HepG2 (cell line): ENCODE measurements around the gene CADPS. TPM values are rescaled to one million over a fixed set of nuclear protein-coding genes. Genes with fewer than 3 reads are reported as not detected.
A peak's percentile ranks its signal among the peaks of the same experiment; 100 is the strongest.

Experiments
- ATAC-seq: fragments of 200-7000 bp; cut with Tn5 transposase; 3 replicates; pipeline ENCODE4 v1.9.1; 2020; ENCODE audit warnings: mild to moderate bottlenecking, moderate library complexity
- BruUV-seq: library from RNA; stranded (reverse); fragments of 400-500 nt; replicated peaks from 2 replicates; lab custom pipeline; 2021; lab: Mats Ljungman, UMichigan
- CTCF ChIA-PET: fragments of 300-600 bp; formaldehyde crosslinking; extraction: SDS; loops from one replicate; lab custom pipeline; 2021; ENCODE audit warnings: low total read pairs, inconsistent platforms, low intra/inter-chr PET ratio; lab: Yijun Ruan, JAX
- POLR2A ChIA-PET: fragments of 350-600 bp; sonication (Branson Sonifier 250); formaldehyde crosslinking; loops from one replicate; lab custom pipeline; 2020; ENCODE audit warnings: antibody characterized with exemption, inconsistent platforms; lab: Yijun Ruan, JAX
- DNase-seq: peaks from one replicate; pipeline ENCODE4 v3.0.0-alpha.2; 2015; ENCODE audit warnings: low spot score
- FAIRE-seq: peaks from 3 replicates; lab custom pipeline; 2011; peaks lifted over from hg19 to GRCh38; lab: Jason Lieb, UNC
- H2AFZ ChIP-seq: one replicate; pipeline ENCODE4 v1.6.1; 2011; ENCODE audit warnings: low read length, inconsistent platforms
- H3K27ac ChIP-seq: fragments of 300-600 bp; 3 replicates; pipeline ENCODE4 v1.8.0; 2011; ENCODE audit warnings: mixed run types, mild to moderate bottlenecking, mixed read lengths, low read length, inconsistent platforms; ENCODE audit not compliant: insufficient read depth; ENCODE audit errors: extremely low read length
- H3K27me3 ChIP-seq, 2 experiments: fragments of 200-600 bp in 1 of 2; 2 replicates in 1 of 2; 3 replicates in 1 of 2; pipeline versions ENCODE4 v1.6.0 to v1.8.0; 2011; ENCODE audit warnings: low read length in 2 of 2, mild to moderate bottlenecking in 2 of 2, moderate library complexity in 2 of 2, inconsistent platforms in 1 of 2; ENCODE audit not compliant: insufficient read depth in 2 of 2, control insufficient read depth in 1 of 2
- H3K36me3 ChIP-seq, 2 experiments: fragments of 200-600 bp in 1 of 2; replicated peaks in 1 of 2; 2 replicates in 1 of 2; 3 replicates in 1 of 2; pipeline versions ENCODE4 v1.5.1 to v1.8.0; 2011; ENCODE audit warnings: low read length in 2 of 2, inconsistent platforms in 1 of 2; ENCODE audit not compliant: insufficient read depth in 2 of 2, control insufficient read depth in 1 of 2
- H3K4me1 ChIP-seq: 2 replicates; pipeline ENCODE4 v1.5.1; 2012; ENCODE audit warnings: low read length, inconsistent platforms; ENCODE audit not compliant: insufficient read depth
- H3K4me2 ChIP-seq: 2 replicates; pipeline ENCODE4 v1.6.0; 2011; ENCODE audit warnings: low read depth, low read length, inconsistent platforms
- H3K4me3 ChIP-seq, 3 experiments: fragments of 200-600 bp in 1 of 3; sonication (generic), shearing (Covaris generic) in 1 of 3; replicated peaks in 1 of 3; 2 replicates each; pipeline ENCODE4 v1.5.1; 2011 to 2016; ENCODE audit warnings: low read length in 3 of 3, inconsistent platforms in 2 of 3, low read depth in 2 of 3, mild to moderate bottlenecking in 2 of 3, control low read depth in 1 of 3, mixed read lengths in 1 of 3; ENCODE audit not compliant: insufficient read depth in 1 of 3
- H3K79me2 ChIP-seq: one replicate; pipeline ENCODE4 v1.6.1; 2011; ENCODE audit warnings: low read length, inconsistent platforms; ENCODE audit not compliant: insufficient read depth
- H3K9ac ChIP-seq: 2 replicates; pipeline ENCODE4 v1.6.0; 2011; ENCODE audit warnings: mild to moderate bottlenecking, low read depth, low read length, inconsistent platforms; ENCODE audit not compliant: insufficient read depth
- H3K9me3 ChIP-seq: 2 replicates; pipeline ENCODE4 v1.5.1; 2012; ENCODE audit warnings: mild to moderate bottlenecking, low read length
- H4K20me1 ChIP-seq: 2 replicates; pipeline ENCODE4 v1.6.0; 2011; ENCODE audit warnings: inconsistent platforms, mild to moderate bottlenecking, low read length, moderate library complexity; ENCODE audit not compliant: insufficient read depth
- CENPBD1 ChIP-seq: sonication (generic); formaldehyde crosslinking; IDR thresholded peaks from 2 replicates; pipeline ENCODE4 v1.8.0; 2022; ENCODE audit warnings: missing genetic modification reagents, low read depth, mild to moderate bottlenecking, borderline replicate concordance
- GATAD2A ChIP-seq: IDR thresholded peaks from 2 replicates; pipeline ENCODE4 v1.6.1; 2016
- GTF2F1 ChIP-seq: fragments of 150-350 bp; IDR thresholded peaks from 2 replicates; pipeline ENCODE4 v1.6.1; 2014; ENCODE audit warnings: low read length
- MIER2 ChIP-seq: IDR thresholded peaks from 2 replicates; pipeline ENCODE4 v1.6.1; 2016; ENCODE audit warnings: missing biosample characterization, missing genetic modification reagents
- NR2F1 ChIP-seq, 2 experiments: fragments of 450-650 bp in 1 of 2; formaldehyde crosslinking in 1 of 2; IDR thresholded peaks; 2 replicates each; pipeline versions ENCODE4 v1.5.0 to v1.6.1; 2016 to 2020; ENCODE audit warnings: mild to moderate bottlenecking in 1 of 2, missing compliant biosample characterization in 1 of 2, missing genetic modification reagents in 1 of 2, moderate library complexity in 1 of 2
- NR2F2 ChIP-seq: IDR thresholded peaks from 2 replicates; pipeline ENCODE4 v1.6.1; 2012; ENCODE audit warnings: low read depth, inconsistent platforms, borderline replicate concordance
- NR2F6 ChIP-seq, 2 experiments: IDR thresholded peaks; 2 replicates each; pipeline ENCODE4 v1.6.1; 2016; ENCODE audit warnings: antibody characterized with exemption in 1 of 2, mild to moderate bottlenecking in 1 of 2
- PAXIP1 ChIP-seq: sonication (generic); formaldehyde crosslinking; conservative IDR thresholded peaks from 2 replicates; pipeline ENCODE4 v1.4.0; 2020; ENCODE audit warnings: mild to moderate bottlenecking, missing genetic modification reagents, moderate library complexity
- POLR2AphosphoS2 ChIP-seq: IDR thresholded peaks from 2 replicates; pipeline ENCODE4 v1.6.1; 2011; ENCODE audit warnings: low read depth, low read length, improper control_type of control experiment
- TCF7 ChIP-seq: sonication (generic); IDR thresholded peaks from 2 replicates; pipeline ENCODE4 v1.6.1; 2016; ENCODE audit warnings: antibody characterized with exemption, low read depth
- TCF7L2 ChIP-seq: IDR thresholded peaks from 2 replicates; pipeline ENCODE4 v1.6.1; 2011; ENCODE audit warnings: mild to moderate bottlenecking, low read depth, low read length, moderate library complexity
- ZNF234 ChIP-seq: sonication (generic); formaldehyde crosslinking; conservative IDR thresholded peaks from 2 replicates; pipeline ENCODE4 v1.5.1; 2020; ENCODE audit warnings: mild to moderate bottlenecking, missing genetic modification reagents
- ZNF556 ChIP-seq: sonication (generic); formaldehyde crosslinking; IDR thresholded peaks from 2 replicates; pipeline ENCODE4 v1.4.0; 2020; ENCODE audit warnings: mild to moderate bottlenecking, missing genetic modification reagents, borderline replicate concordance
- ZNF609 ChIP-seq: sonication (generic); formaldehyde crosslinking; IDR thresholded peaks from 2 replicates; pipeline ENCODE4 v1.4.0; 2020; ENCODE audit warnings: mild to moderate bottlenecking, missing genetic modification reagents, borderline replicate concordance
- ZNF7 ChIP-seq: IDR thresholded peaks from 2 replicates; pipeline ENCODE4 v1.6.1; 2016; ENCODE audit warnings: missing biosample characterization, missing genetic modification reagents
- ZNF850 ChIP-seq: sonication (generic); formaldehyde crosslinking; conservative IDR thresholded peaks from 2 replicates; pipeline ENCODE4 v1.9.0; 2021; ENCODE audit warnings: mild to moderate bottlenecking, missing genetic modification reagents
- WGBS: methylation state at CpG from one replicate; pipeline ENCODE4 v1.1.6; 2017; ENCODE audit warnings: low lambda C conversion rate; 5-methylcytosine and 5-hydroxymethylcytosine counted together
- in situ Hi-C: cut with HindIII; loops from 2 replicates; pipeline ENCODE4 v1.10.0; 2017; ENCODE audit warnings: low pct_unique_long_range_greater_than_20kb; ENCODE audit not compliant: extremely low pct_ligation_motif_present
- intact Hi-C: fragments of 100-400 bp; cut with micrococcal nuclease; formaldehyde crosslinking; loops from one replicate; pipeline ENCODE4 v1.10.0; 2022; ENCODE audit not compliant: unreplicated experiment
- polyA plus RNA-seq, 8 experiments: library from polyadenylated mRNA; depleted of rRNA in 3 of 8; stranded (reverse) in 7 of 8; unstranded in 1 of 8; fragments of >200 nt; fragmentation: Illumina TruSeq in 4 of 8; extraction: Trizol in 4 of 8; gene quantifications; 2 replicates each; pipeline versions ENCODE4 v1.2.1 to v1.2.3, GENCODE V29; 2011 to 2016; ENCODE audit warnings: low read depth in 4 of 8, missing spikeins in 1 of 8, mixed read lengths in 1 of 8; ENCODE audit not compliant: insufficient read depth in 1 of 8
- total RNA-seq, 5 experiments: library from RNA; depleted of rRNA; stranded (reverse); fragments of >200 nt; fragmentation: Illumina TruSeq; extraction: Trizol; gene quantifications; 2 replicates each; pipeline ENCODE4 v1.2.3, GENCODE V29; 2016; ENCODE audit warnings: low read depth in 1 of 5

CADPS gene
- total and polyA plus RNA-seq, 2 of the 13 experiments (the other 11 are each of a cell fraction or from before 2014, with no cell fraction given): not detected

GRCh38 chr3:62771331-62772072 lies 103.7 kb downstream of the CADPS start:
- no peaks in the 10 kb centered on the region for H3K27me3 ChIP-seq
- no peak overlapping the region for H2AFZ ChIP-seq
- intact Hi-C loops (no loop called here), in situ Hi-C loops (no loop called here)
- WGBS: 2% methylated on average over 7 of the region's 7 CpGs
- peak overlapping the region; percentile 47 for H3K4me2 ChIP-seq
- ChIA-PET CTCF (no interaction called here), POLR2A (no interaction called here)
- peak; percentile 35 for DNase-seq
- peak; percentile 34 for FAIRE-seq
- H3K4me1 ChIP-seq: peaks cover 17% of the 10 kb centered on the region
- BruUV-seq: no TSS peak
- peak; percentile 88 for ATAC-seq
- no peaks in the 10 kb centered on the region for H4K20me1 ChIP-seq
- H3K27ac ChIP-seq: no peak overlapping the region
- H3K9me3 ChIP-seq: no peaks in the 10 kb centered on the region
- no peak overlapping the region; a peak in 1 of 6 replicates for H3K4me3 ChIP-seq
- H3K79me2 ChIP-seq: no peaks in the 10 kb centered on the region
- H3K36me3 ChIP-seq: no peaks in the 10 kb centered on the region
- no peak overlapping the region for H3K9ac ChIP-seq
- TF ChIP-seq TCF7L2: peak; percentile 60
- TF ChIP-seq NR2F6 (IDR thresholded peaks at IDR 0.05): peak; percentile 62
- TF ChIP-seq NR2F6 (CRISPR knock-in tag; IDR thresholded peaks at IDR 0.05): 0 out of 2 replicates have a peak, but pooled peaks have one; percentile 33
- 0 out of 4 replicates have a peak, but pooled peaks of 1 of the 2 experiments have one; percentile 15 for TF ChIP-seq NR2F1 (CRISPR knock-in tag; IDR thresholded peaks at IDR 0.05)
- TF ChIP-seq ZNF556: no peak
- TF ChIP-seq MIER2: no peak
- TF ChIP-seq ZNF7: peak; percentile 87
- peak; percentile 66 for TF ChIP-seq TCF7
- no peak for TF ChIP-seq CENPBD1 (CRISPR knock-in tag)
- 0 out of 2 replicates have a peak, but pooled peaks have one; percentile 53 for TF ChIP-seq ZNF609 (CRISPR knock-in tag)
- no peak for TF ChIP-seq POLR2AphosphoS2
- TF ChIP-seq ZNF850 (CRISPR knock-in tag): no peak
- TF ChIP-seq GATAD2A (CRISPR knock-in tag): 0 out of 2 replicates have a peak, but pooled peaks have one; percentile 9
- peak; percentile 24; the same call in 1 of the 2 replicates for TF ChIP-seq NR2F2
- no peak for TF ChIP-seq GTF2F1
- TF ChIP-seq PAXIP1 (CRISPR knock-in tag): peak; percentile 39; the same call in 1 of the 2 replicates
- TF ChIP-seq ZNF234: no peak
